GM19240 (cell line): ENCODE measurements around the gene POLR3GL.

Source experiments
- DNase-seq: peaks from one replicate; pipeline ENCODE4 v3.0.0; 2011; ENCODE audit warnings: low spot score; ENCODE audit not compliant: insufficient read length

The POLR3GL gene

DNA sequence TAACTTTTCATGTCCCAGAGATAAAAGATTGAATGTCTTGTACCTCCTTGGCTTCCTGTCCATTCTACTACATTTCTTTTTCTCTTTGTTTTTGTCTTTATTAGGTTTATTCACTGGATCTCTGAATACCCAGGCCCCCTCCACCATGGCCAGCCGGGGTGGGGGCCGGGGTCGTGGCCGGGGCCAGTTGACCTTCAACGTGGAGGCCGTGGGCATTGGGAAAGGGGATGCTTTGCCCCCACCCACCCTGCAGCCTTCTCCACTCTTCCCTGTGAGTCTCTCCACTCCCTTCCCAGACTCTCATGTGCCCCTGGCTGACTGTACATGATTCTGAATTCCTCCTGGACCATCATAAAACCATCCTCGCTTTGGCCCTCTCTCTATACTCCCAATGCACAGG lies 10.2 kb downstream of the POLR3GL start:
- DNase-seq: no peak

DNA sequence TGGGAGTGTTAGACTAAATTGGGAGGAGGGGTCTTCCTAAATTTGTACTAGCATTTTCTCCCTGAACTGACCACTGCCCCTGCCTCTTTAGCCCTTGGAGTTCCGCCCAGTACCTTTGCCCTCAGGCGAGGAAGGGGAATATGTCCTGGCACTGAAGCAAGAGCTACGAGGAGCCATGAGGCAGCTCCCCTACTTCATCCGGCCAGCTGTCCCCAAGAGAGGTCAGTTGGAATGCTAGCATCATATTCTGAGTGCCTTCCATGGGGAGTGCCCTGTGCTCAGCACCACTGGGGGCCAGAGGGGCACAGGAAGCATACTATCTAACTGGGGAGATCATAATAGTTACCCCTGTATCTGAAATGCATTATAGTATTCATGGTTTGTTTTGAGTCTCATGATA lies 10.7 kb downstream of the POLR3GL start:
- no peak for DNase-seq

DNA sequence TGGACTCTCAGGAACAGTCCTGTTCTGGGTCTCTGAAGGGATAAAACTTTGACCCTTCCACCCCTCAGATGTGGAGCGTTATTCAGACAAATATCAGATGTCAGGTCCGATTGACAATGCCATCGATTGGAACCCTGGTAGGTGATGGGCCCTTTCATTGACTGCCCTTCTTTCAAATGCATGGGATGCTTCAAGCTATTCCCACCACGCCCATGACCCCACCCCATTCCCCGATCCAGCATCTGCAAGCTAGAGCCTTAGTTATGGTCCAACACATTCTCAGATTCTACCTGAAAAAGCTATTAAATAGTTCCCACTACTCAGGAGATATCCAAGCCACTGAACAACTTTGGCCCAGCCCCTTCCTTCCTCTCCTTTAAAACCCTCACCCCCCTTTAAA lies 12.5 kb downstream of the POLR3GL start:
- no peak for DNase-seq

DNA sequence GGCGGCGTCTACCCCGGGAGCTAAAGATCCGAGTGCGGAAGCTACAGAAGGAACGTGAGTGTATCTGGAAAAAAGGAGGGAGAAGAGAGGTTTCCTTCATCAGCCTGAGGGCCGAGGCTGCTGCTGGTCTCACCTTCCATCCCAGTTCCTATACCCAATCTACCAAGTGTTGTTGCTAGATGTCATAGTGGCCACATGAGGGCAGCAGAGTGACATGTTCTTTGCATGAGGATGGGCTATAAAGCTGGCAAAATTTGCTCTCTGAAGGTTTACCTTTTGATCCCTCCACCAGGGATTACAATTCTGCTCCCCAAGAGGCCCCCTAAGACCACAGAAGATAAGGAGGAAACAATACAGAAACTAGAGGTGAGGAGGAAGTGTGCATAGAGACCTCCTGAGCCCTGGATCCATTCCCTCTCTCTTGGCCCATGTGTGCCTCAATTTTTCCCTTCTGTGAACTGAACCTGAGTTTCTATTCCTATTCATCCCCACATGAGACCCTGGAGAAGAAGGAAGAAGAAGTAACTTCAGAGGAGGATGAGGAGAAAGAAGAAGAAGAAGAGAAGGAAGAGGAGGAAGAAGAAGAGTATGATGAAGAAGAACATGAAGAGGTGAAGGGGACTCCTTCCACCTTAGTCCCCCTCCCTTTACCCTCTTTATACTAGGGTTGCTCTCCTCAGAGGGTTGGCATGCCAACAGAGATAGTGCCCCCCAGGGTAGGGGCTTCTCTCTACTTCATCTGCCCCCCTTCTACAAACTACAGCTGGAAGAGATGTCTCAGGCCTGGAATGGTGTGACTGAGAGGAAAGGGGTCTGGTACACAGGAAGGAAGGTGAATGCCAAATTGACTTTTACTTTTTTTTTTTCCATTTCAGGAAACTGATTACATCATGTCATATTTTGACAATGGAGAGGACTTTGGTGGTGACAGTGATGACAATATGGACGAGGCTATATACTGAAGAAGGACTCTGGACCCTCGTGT lies 13.3 kb downstream of the POLR3GL start:
- DNase-seq: peak; percentile 69

DNA sequence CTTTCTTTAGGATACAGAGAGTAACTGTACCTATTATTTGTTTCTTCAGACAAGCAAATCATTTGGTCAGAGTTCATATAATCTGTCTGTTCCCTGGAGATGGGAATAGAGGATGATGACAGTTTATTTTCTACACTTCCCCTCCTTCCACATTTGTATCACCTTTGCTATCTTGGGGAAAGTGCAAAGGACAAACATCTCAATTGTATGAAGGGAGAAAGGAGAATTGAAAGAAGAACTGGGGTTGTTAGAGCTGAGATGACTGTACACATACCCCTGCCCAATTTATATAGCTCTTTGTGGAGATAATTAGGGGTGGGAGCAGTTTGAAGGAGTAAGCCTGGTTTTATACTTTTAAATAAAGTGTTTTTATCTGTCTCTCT lies 14.0 kb downstream of the POLR3GL start:
- DNase-seq: no peak

DNA sequence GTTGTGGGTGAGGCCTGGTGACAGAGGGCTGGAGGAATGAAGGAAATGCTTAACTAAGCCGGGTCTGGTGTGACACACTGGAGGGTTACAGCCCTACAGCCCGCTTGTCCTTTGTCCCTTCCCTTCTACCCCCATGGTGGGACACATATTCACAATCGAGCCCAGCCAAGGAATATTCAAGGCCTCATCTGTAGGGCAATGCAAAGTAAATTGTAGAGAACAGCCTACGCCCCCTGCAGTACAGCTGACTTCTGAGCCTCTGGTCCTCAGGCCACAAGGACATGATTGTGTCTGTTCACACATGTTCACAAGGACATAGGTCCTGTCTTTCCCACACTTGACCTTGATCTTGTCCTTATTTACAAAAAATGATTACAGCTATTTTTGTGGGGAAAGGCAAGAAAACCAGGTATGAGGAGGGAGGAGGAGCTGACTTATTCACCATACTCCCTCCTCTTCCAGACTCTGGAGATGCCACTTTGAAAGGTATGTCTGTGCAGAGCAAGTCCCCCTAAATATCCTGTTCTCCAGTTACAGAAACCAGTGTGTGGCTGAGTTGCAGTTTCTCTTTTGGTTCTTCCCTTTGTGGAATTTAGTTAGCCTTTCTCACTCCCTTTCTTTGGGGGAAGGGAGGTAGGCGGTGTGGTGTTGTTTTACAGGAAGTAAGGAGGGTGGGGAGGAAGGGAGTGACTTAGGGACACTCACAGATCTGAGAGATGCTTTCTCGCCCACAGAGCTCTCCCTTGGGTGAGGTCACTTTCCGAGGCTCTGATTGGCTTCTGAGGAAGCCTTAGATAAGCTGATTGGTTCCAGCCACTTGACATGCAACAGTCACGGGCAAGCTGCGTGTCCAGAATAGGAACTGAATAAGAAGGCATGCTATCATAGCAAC lies 14.6 kb downstream of the POLR3GL start:
- peak; percentile 85 for DNase-seq

DNA sequence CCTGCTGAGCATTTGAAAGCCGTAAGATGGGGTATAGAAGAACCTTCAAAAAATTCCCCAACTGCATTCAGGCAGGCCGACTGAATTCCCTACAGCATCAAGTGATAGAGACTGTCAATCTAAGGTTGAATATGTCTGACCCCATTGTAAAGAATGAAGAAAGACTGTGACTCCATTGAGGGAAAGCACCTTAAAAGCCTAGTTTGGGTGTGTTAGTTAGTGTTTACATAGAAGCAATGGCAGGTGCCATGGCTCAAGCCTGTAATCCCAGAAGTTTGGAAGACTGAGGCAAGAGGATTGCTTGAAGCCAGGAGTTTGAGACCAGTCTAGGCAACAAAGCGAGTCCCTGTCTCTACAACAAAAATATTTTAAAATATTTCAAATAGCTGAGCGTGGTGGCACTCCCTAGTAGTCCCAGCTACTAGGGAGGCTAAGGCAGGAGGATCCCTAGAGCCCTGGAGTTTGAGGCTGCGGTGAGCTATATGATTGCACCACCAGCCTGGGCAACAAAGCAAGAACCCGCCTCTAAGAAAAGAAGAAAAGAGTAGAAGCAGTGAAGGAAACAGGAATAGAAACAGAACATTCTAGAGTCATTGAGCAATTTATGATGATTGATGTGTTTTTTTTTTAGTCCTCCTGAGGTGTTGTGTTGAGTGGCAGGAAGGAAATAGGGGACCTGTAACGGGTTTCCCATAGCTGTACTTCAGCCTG lies 15.4 kb downstream of the POLR3GL start:
- no peak for DNase-seq

DNA sequence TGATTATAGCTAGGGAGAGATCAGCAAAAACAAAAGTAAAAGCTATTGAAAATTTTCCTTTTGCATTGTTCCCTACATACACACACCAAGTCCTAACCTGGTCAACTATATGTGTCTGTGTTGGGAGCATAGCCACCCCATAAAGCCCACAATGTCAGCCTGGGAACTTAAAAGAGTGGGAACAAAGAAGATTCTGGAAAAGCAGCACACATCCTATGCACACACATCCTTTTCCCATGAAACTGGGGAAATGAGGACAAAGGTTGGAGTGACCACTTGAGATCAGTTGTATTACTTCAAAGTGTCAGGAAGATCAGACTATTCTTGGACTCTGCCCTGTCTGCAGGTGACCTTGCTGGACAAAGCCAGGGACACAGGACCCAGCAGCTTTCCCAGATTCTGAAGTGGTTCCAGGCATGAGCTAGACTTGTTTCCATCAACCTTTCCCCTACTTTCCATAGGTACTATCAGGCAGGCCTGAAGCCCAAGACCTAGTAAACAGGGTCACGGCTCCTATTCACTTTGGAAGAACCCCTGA lies 16.0 kb downstream of the POLR3GL start:
- DNase-seq: no peak

DNA sequence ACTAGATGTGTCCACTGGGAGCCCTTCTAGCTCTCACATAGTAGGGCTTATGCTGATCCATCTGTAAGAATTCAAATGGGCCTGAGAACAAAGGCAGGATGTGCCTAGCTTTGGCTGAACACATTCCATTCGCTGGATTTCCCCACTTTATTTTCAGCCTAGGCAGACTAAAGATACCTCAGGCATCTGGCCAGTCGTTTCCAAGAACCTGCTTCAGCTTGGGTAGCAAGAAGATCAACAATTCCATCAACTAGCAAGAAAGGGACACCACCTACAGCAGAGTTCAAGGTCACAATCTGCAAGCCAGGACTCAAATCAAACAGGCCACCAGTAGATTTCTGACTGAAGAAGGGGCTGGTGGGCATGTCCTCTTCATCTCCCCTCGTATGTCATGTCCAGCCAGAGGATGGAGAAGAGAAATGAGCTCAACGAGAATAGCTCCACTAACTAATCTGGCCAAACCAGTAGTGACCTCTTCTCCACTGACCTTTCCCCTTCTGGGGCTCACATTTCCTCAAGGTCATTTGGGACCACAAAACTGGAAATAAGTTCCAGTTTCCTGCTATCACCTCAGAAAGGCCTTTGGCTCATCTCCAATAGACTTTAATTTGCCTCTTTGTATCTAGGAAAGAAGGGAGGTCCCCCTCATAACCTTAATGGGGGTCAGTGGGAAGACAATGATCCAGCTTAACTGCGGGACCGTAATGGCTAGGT lies 17.7 kb downstream of the POLR3GL start:
- no peak for DNase-seq

DNA sequence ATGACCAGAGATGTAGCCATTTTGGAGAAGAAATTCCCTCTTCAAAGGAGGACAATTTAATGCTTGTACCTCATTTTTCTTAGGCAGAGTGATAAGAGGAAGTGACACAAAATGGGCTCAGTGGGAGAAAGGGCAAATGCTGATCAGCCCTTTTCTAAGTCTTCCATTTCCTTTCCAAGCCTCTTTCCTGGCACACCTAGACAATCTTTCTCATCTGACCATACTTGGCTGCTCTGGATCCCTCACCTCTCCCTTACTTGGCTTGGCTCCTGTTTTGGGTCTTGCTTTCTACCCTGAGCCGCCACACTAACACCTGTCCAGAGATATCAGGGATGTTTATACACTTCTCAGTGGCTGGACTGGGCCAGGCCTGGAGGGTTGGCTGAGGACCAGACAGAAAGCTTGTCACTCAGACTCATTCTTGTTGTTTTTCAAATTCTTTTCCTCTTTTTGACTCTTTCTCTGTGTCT lies 18.8 kb downstream of the POLR3GL start:
- DNase-seq: no peak

DNA sequence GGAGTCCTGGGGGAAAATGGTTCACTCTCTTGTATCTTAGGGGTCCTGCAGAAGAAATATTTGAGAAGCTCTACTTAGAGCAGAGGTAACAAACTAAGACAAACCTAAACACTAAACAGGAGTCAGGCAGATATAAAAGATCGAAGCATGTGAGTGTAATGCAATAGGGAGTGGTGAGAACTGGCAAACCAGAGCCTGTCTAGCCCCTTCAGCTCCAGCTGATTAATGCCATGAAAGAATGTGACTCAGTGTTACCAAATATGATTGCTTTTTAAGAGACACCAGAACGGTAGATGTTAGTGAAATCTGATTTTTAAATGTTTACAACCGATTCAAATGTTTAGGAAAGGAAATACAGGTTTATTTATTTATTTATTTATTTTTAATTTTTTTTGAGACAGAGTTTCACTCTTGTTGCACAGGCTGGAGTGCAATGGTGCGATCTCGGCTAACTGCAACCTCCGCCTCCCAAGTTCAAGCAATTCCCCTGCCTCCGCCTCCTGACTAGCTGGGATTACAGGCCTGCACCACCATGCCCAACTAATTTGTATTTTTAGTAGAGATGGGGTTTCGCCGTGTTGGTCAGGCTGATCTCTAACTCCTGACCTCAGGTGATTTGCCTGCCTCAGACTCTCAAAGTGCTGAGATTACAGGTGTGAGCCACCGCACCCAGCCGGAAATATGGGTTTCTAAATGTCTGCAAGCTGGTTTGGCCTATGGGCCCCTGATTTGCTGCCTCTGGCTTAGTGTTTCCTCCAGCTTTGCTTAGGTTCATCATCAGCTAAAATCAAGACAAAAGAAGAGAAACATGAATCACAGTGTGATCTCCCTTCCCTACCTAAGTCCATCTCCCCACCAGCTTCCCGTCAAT lies 19.7 kb downstream of the POLR3GL start:
- DNase-seq: no peak

DNA sequence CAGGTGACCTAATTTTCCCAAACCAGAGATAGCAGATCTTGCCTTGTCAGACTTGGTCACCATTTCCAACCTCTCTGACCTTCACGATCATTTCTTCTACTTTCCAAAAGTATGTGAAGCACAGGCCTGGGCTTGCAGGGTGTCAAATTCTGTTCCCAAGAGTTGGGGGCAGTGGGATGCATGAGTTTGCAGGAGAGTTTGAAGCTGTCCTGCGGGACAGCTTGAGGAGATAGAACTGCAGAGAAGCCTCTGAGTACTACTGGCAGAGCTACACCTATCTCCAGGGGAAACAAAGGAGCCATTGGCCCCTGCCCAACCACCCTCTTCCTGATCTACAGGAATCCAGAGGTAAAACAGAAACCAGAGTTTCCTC lies 20.6 kb downstream of the POLR3GL start:
- DNase-seq: no peak

DNA sequence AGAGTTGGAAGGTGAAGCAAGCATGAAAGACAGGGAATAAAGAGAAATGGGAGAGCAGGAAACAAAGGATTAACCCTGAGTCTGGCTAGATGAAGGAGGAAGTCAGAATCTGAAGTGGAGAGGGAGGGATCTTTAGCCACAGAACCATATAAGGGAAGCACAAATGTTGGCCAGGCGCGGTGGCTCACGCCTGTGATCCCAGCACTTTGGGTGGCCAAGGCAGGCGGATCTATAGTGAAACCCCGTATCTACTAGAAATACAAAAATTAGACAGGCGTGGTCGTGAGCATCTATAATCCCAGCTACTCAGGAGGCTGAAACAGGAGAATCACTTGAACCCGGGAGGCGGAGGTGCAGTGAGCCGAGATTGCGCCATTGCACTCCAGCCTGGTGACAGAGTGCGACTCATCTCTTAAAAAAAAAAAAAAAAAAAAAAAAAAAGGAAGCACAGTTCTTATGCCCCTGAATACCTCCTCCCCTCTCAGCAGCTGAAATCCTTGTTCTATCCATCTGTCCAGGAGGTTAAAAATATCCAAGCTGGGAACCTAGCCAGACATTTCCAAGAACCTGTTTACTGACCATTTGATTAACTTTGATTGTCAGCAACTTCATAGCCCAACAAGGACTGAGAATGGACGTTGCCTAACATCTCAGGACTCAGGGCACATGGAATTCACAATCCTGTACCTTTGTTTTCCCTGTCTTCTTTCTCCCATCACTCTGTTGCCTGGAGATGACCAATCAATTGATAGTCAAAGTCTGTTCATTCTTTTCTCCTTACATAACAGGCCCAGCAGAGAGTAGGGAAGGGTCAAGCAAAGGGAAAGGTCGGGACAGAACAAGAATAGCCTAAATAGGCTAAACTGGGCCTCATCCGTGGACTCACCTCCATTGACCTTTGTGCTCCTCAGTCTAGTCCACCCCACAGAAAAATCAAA lies 21.3 kb downstream of the POLR3GL start:
- DNase-seq: no peak

DNA sequence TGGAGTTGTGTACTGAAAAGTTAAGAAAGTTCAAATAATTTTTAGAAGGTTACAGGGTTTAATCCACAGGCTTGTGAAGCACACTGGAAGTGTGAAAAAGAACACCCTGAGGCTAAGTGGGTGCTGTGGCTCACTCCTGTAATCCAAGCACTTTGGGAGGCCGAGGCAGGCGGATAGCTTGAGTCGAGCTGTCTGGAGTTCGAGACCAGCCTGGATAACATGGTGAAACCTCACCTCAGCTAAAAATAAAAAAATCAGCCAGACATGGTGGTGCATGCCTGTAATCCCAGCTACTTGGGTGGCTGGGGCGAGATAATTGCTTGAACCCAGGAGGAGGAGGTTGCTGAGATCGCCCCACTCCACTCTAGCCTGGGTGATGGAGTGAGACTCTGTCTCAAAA lies 22.1 kb downstream of the POLR3GL start:
- no peak for DNase-seq

DNA sequence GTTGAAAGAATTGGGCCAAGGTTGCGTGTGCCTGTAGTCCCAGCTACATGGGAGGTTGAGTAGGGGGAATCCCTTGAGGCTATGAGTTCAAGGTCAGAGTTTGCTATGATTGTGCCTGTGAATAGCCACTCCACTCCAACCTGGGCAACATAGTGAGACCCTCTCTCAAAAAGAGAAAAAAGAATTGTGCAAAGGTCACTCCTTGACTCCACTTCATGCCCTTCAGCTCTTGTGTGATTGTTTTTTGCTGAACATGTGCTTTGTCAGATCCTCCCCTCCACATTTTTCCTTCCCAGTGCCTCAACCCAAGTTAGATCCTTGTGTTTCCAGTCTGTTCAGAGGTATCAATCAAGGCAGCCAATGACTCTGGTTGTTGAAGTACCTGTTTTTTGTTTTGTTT lies 23.4 kb downstream of the POLR3GL start:
- DNase-seq: no peak

DNA sequence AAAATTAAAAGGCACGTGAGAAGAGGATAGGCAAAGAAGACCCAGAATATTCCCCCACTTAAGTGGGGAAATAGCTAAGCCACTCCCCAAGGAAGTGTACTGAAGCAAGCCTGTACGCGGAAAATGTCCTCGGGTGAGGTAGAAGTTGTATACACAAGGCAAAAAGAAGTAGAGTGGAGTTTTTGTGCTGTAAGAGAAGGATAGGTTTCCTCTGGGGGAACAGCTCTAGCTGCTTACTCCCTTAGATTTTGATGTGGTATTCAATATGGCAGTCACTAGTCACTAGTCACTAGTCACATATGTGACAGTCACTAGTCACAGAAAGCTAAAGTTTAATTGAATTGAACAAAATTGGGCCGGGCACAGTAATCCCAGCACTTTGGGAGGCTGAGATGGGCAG lies 24.3 kb downstream of the POLR3GL start:
- no peak for DNase-seq

DNA sequence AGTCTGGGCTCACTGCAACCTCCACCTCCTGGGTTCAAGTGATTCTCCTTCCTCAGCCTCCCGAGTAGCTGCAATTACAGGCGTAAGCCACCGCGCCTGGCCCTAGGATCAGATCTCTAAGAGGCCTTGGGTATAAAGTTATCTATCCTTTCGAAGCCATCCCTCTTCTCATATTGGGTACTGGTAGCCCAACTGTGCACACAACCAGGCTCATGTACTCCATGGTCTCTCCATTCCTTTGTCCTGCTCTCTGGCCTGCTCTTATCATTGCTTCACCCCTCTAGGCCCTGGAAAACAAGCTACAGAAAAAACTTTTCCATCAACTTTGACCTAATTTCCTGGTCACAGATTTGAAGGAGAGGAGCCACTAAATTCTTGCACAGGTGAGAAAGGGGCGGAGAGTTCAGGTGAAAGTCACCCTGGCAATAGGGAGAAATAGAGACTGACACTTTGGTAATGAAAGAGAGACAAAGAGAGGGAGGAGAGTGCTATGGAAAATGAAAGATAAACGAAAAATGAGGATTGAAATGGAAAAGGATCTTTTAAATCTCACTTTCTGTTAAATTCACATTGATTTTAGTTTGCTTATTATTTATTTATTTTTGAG lies 25.9 kb downstream of the POLR3GL start:
- no peak for DNase-seq

DNA sequence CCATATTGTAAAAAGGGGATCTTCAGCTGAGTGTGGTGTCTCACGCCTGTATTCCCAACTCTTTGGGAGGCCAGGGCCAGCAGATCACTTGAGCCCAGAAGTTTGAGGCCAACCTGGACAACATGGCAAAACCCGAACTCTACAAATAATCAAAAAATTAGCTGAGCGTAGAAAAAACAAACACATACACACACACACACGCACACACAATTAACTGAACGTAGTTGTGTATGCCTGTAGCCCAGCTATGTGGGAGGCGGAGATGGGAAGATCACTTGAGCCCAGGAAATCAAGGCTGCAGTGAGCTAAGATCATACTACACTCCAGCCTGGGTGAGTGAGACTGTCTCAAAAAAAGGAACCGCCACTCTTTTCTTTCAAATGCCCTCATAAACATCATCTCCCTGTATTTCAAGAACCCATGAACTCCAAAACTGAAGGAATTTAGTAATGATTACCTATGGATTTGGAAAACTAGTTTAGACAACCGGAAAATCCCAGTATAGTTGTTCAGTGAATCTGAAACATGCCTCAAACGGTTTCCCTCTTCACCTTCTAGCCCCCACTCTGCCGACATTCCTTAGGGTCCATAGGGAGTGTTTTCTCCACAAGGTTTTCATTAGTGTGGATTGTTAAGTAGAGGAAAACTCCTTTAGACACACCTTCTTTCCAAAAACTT lies 27.4 kb downstream of the POLR3GL start:
- no peak for DNase-seq
